ENCODE measurements around the gene DBP.

DNA sequence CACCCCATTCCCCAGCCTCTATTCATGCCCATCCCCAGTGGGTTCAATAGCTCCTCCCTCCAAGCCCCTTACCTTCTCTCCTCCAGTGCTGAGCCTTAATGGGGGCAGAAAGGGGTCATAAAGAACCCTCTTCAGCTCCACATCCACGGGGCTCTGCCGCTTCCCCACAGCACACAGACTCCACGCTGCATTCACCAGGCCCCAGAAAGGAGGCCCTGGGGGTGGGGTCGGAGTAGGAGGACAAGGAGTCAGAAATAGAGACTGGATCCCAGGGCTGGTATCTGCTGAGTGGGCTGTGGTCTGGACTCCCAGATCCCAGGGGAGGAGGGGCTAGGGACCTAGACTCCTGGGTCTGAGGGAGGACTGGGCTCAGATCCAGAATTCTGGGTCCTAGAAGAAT lies 7.2 kb upstream of the DBP start:
- TF ChIP-seq, protein P1, sequence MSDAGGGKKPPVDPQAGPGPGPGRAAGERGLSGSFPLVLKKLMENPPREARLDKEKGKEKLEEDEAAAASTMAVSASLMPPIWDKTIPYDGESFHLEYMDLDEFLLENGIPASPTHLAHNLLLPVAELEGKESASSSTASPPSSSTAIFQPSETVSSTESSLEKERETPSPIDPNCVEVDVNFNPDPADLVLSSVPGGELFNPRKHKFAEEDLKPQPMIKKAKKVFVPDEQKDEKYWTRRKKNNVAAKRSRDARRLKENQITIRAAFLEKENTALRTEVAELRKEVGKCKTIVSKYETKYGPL (CRISPR knock-in tag; IDR thresholded peaks at IDR 0.05) = no peak
- TF ChIP-seq MAFK (conservative IDR thresholded peaks at IDR 0.05 in 1 of 2, IDR thresholded peaks at IDR 0.05 in 1 of 2; ENCODE audit: low read length in 2 of 2) = no peak
- TF ChIP-seq KLF16 (CRISPR knock-in tag; IDR thresholded peaks at IDR 0.05) = no peak
- TF ChIP-seq, protein P2, sequence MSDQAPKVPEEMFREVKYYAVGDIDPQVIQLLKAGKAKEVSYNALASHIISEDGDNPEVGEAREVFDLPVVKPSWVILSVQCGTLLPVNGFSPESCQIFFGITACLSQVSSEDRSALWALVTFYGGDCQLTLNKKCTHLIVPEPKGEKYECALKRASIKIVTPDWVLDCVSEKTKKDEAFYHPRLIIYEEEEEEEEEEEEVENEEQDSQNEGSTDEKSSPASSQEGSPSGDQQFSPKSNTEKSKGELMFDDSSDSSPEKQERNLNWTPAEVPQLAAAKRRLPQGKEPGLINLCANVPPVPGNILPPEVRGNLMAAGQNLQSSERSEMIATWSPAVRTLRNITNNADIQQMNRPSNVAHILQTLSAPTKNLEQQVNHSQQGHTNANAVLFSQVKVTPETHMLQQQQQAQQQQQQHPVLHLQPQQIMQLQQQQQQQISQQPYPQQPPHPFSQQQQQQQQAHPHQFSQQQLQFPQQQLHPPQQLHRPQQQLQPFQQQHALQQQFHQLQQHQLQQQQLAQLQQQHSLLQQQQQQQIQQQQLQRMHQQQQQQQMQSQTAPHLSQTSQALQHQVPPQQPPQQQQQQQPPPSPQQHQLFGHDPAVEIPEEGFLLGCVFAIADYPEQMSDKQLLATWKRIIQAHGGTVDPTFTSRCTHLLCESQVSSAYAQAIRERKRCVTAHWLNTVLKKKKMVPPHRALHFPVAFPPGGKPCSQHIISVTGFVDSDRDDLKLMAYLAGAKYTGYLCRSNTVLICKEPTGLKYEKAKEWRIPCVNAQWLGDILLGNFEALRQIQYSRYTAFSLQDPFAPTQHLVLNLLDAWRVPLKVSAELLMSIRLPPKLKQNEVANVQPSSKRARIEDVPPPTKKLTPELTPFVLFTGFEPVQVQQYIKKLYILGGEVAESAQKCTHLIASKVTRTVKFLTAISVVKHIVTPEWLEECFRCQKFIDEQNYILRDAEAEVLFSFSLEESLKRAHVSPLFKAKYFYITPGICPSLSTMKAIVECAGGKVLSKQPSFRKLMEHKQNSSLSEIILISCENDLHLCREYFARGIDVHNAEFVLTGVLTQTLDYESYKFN (CRISPR knock-in tag; conservative IDR thresholded peaks at IDR 0.05) = no peak
- TF ChIP-seq NFE2L2 (IDR thresholded peaks at IDR 0.05; ENCODE audit: low read length) = no peak
- no peak for TF ChIP-seq HDAC6 (IDR thresholded peaks at IDR 0.05; ENCODE audit: low read depth, low read length)
- no peak for TF ChIP-seq ZNF280B (CRISPR knock-in tag; IDR thresholded peaks at IDR 0.05; ENCODE audit: borderline replicate concordance)
- no peak for TF ChIP-seq RAD51 (IDR thresholded peaks at IDR 0.05; ENCODE audit: borderline replicate concordance)

Measured in HepG2 (cell line).